Stimulated activated CD8-positive, alpha-beta memory T cell treated with anti-CD3 and anti-CD28 coated beads, Interleukin-4, amount 100 ng/mL, for 24 hours (primary cell): ENCODE data around the gene IGLL5.

Experiments used
- DNase-seq: peaks from one replicate; pipeline ENCODE4 v3.0.0-alpha.2; 2020; ENCODE audit warnings: low read depth

IGLL5 gene

DNA sequence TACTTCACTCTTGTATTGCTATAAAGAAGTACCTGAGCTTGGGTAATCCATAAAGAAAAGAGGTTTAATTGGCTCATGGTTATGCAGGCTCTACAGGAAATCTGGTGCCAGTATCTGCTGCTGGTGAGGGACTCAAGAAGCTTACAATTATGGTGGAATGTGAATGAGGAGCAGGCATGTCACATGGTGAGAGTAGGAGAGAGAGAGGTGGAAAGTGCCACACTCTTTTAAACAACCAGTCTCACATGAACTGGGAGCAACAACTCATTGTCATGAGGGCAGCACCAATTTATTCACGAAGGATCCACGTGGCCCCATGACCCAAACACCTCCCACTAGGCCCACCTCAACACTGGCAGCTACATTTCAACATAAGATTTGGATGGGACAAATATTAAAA, 24.6 kb upstream of the IGLL5 start:
- no peak for DNase-seq

- no peak for DNase-seq
Measured at GRCh38 chr22:22865311-22866072, 22.1 kb upstream of the IGLL5 start.

GRCh38 chr22:22866381-22867111, 21.1 kb upstream of the IGLL5 start:
- DNase-seq: no peak

- no peak for DNase-seq
Measured at GRCh38 chr22:22867996-22868715, 19.5 kb upstream of the IGLL5 start.

DNA sequence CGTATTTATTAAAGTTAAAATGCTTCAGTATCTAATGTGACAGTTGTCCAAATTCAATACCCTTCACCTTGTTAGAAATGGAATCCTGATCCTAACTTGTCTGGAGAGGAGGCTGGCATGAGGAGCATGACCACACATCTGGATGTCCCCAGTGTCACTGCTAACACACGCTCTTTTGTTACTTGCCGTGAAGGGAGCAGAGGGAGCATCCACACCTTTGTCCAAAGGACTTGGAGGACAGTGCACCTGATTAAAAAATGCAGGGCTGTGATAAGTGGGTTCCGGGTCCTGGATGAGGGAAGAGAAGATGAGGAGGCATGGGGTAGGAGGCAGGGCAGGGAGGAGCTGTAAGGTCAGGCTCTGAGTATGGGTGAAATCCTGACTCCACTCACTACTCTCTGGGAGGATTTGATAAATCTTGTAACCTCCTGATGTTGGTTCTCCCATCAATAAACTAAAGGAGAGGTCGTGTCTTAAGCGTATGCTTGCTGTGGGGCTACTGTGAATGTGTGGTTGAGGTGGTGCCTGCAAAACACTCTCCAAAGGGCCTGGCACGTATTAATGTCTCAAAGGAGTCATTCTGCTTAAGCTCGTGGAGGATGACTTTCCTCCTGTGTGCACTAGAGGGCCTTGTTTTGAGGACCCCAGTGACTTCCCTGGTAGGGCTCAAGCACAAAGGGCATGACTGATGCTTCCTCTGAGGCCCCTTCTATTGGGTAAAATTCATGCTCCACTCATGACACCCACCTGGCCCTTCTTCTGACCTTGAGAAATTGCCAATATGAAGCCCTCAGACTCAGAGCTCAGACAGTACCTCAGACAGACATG, 16.8 kb upstream of the IGLL5 start:
- no peak for DNase-seq

GRCh38 chr22:22871536-22872278, 15.9 kb upstream of the IGLL5 start:
- DNase-seq: no peak

GRCh38 chr22:22872722-22873708, 14.6 kb upstream of the IGLL5 start:
- DNase-seq: no peak

- peak; percentile 50 for DNase-seq
Measured at GRCh38 chr22:22877523-22878210, 9.9 kb upstream of the IGLL5 start.

DNA sequence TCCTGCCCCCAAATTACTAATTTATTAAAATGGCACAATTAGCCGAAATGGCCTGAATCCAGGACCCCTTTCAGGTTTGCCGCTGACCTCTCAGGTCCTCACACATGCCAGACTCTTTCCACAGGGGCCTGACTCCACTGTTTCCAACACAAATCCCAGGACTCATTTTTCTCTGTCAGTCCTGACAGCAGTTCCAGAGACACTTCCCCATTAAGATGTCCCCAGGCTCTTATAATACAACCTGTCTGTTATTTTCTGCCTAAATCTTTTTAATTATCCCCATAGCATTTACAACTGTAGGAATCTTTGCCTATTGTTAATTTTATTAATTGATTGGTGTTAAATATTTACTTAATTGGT, 9.4 kb upstream of the IGLL5 start:
- no peak for DNase-seq

DNA sequence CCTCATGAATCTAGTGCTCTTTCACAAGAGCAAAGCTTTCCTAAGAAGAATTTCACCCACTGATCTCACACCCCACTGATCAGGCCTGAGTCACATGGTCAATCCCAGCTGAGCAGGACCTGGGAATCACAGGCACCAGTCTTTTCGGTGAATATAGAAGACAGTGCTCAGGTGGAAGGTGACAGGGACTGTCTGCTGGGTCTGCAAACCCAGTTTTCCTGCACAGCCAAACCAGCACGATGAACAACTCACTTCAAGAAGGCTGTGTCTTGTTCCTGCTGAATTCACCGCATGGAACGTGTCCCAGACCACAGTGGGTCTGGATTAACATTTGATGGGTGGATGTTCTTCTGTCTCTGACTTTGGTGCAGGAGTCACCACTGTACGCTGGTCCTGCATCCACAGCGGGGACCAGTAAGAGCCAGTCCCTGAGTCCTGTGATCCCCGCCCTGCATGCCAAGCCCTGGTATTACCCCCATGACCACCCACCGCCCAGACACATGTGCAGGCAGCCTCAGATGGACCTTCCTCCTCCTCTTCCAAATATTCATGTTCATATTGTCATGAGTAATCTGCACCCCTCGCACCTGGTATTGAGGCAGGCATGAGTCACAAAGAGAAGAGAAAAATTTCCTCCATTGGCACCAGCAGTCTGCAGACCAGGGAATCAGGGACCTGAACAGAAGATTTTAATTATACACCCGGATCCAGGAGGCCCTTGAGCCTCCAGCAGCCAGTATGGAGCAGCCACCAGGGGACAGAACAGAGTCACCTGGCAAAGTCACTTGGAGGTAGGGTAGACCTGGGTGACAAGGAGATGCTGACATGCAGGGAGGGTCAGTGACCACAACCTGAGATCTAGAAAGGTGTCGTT, 8.6 kb upstream of the IGLL5 start:
- DNase-seq: no peak

DNA sequence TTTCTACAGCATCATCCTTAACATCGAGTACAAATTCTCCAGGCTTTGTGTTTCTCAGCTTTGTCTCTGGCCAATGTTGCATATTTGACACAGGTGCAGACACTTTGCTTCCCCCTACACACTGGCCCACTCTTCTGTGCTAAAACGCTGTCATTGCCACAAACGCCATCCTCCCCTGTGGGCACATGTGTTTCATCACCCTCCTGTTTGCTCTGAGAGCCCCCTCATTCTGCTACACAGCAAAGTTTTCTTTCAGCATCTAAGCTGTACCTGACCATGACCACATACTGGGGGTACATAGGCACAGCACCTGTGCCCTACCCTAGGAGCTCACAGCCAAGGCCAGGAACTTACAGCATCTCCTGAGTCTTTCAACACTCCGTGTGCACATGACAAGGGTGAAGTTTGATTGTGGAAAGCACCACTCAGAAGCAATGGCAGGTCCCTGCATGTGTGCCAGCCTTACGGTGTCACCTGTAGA, 7.9 kb upstream of the IGLL5 start:
- DNase-seq: no peak

DNA sequence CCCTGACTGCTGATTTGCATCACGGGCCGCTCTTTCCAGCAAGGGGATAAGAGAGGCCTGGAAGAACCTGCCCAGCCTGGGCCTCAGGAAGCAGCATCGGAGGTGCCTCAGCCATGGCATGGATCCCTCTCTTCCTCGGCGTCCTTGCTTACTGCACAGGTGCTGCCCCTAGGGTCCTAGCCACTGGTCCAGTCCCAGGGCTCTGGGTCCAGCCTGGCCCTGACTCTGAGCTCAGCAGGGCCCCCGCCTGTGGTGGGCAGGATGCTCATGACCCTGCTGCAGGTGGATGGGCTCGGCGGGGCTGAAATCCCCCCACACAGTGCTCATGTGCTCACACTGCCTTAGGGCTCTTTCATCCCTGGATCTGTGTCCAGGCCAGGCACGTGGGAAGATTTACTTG, 7.0 kb upstream of the IGLL5 start:
- no peak for DNase-seq

DNA sequence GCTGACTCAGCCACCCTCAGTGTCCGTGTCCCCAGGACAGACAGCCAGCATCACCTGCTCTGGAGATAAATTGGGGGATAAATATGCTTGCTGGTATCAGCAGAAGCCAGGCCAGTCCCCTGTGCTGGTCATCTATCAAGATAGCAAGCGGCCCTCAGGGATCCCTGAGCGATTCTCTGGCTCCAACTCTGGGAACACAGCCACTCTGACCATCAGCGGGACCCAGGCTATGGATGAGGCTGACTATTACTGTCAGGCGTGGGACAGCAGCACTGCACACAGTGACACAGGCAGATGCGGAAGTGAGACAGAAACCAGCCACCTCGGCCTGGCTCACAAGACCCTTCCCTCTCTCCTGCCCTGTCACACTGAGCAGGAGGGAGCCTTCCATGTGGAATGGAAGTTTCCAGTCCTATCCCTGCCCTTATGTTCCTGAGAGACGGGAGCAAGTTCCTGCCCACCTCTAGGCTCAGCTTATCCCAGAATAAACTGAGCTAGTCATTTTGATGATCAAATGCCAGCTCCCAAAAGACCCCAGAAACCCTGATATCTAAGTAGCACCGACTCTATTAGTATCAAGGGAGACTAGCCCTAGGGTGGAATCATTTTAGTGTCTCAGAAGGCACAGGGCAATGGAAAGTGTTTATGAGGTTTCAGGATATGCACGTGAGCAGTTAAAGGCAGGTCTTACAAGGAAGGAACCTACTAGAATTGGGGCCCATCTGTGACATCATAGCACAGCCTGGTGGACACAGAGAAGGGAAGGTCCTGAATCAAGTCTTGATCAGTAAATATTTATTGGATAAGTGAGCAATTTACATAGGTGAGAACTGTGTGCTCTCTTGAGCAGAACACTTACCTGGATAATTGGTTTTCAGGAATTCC, 6.3 kb upstream of the IGLL5 start:
- no peak for DNase-seq

- no peak for DNase-seq
Measured at GRCh38 chr22:22882033-22882717, 5.4 kb upstream of the IGLL5 start.

- no peak for DNase-seq
Measured at GRCh38 chr22:22883090-22883727, 4.4 kb upstream of the IGLL5 start.
